K562 (cell line): ENCODE results near the gene FTH1. TPM values are rescaled to one million over a fixed set of nuclear protein-coding genes. Genes with fewer than 3 reads are reported as not detected.
A peak's percentile ranks its signal among the peaks of the same experiment; 100 is the strongest.

Source experiments
- BCL6 ChIP-seq: fragments of 250-450 bp; sonication (Bioruptor Pico); IDR thresholded peaks from 2 replicates; pipeline ENCODE4 v1.4.0; 2020
- BRCA1 ChIP-seq, 2 experiments: fragments of 450-650 bp in 1 of 2; sonication (generic) in 1 of 2; formaldehyde crosslinking in 1 of 2; IDR thresholded peaks; 2 replicates each; pipeline versions ENCODE4 v1.5.0 to v1.6.1; 2017 to 2020; ENCODE audit warnings: mild to moderate bottlenecking in 1 of 2, missing genetic modification reagents in 1 of 2
- FOXJ3 ChIP-seq: sonication (generic); formaldehyde crosslinking; IDR thresholded peaks from 2 replicates; pipeline ENCODE4 v1.4.0; 2020; ENCODE audit warnings: mild to moderate bottlenecking, missing genetic modification reagents
- HSF4 ChIP-seq: fragments of 250-450 bp; sonication (Bioruptor Pico); IDR thresholded peaks from 2 replicates; pipeline ENCODE4 v2.1.2; 2022; ENCODE audit warnings: mild to moderate bottlenecking, moderate library complexity, borderline replicate concordance
- KDM4B ChIP-seq, 2 experiments: fragments of 450-650 bp in 1 of 2; sonication (generic) in 1 of 2; IDR thresholded peaks; 2 replicates each; pipeline ENCODE4 v1.6.1; 2016 to 2017; ENCODE audit warnings: borderline replicate concordance in 2 of 2, antibody characterized with exemption in 1 of 2, low read depth in 1 of 2, mild to moderate bottlenecking in 1 of 2
- PYGO2 ChIP-seq: fragments of 450-650 bp; IDR thresholded peaks from 2 replicates; pipeline ENCODE4 v1.6.1; 2016; ENCODE audit warnings: mild to moderate bottlenecking, missing genetic modification characterization, moderate library complexity, missing compliant biosample characterization
- SNIP1 ChIP-seq: fragments of 450-650 bp; IDR thresholded peaks from 2 replicates; pipeline ENCODE4 v1.7.1; 2017; ENCODE audit warnings: low read depth, mild to moderate bottlenecking
- U2AF2 ChIP-seq: fragments of 200-400 bp; formaldehyde crosslinking; optimal IDR thresholded peaks from 2 replicates; pipeline ENCODE3; 2017; ENCODE audit warnings: low read depth, mild to moderate bottlenecking, low read length
- UBTF ChIP-seq, 2 experiments: IDR thresholded peaks; 2 replicates each; pipeline ENCODE4 v1.6.1; 2012; ENCODE audit warnings: improper control_type of control experiment in 2 of 2, low read depth in 2 of 2, low read length in 2 of 2, borderline replicate concordance in 1 of 2
- ZNF239 ChIP-seq: fragments of 250-450 bp; sonication (Bioruptor Pico); IDR thresholded peaks from 2 replicates; pipeline ENCODE4 v1.4.0; 2020; ENCODE audit warnings: mild to moderate bottlenecking
- ZNF282 ChIP-seq: sonication (generic); formaldehyde crosslinking; IDR thresholded peaks from 2 replicates; pipeline ENCODE4 v1.8.1; 2023; ENCODE audit warnings: missing genetic modification reagents
- ZNF384 ChIP-seq: IDR thresholded peaks from 2 replicates; pipeline ENCODE4 v1.6.1; 2012; ENCODE audit warnings: low read depth, low read length, improper control_type of control experiment
- ZNF398 ChIP-seq: fragments of 250-450 bp; sonication (Bioruptor Pico); IDR thresholded peaks from 2 replicates; pipeline ENCODE4 v1.8.0; 2021; ENCODE audit warnings: moderate library complexity, mild to moderate bottlenecking, inconsistent platforms
- ZNF407 ChIP-seq: fragments of 450-650 bp; IDR thresholded peaks from 2 replicates; pipeline ENCODE4 v1.6.1; 2016; ENCODE audit warnings: low read depth
- polyA plus RNA-seq, 8 experiments: library from polyadenylated mRNA; depleted of rRNA in 4 of 8; stranded (reverse) in 5 of 8; unstranded in 3 of 8; fragments of >200 nt; fragmentation: Nextera tagmentation in 2 of 8; fragmentation: Illumina TruSeq in 1 of 8; extraction: Ambion mirVana in 2 of 8; extraction: Trizol in 1 of 8; gene quantifications; 2 replicates each; pipeline versions ENCODE4 v1.2.1 to v1.2.3, GENCODE V29; 2011 to 2014; ENCODE audit warnings: inconsistent platforms in 1 of 8, missing spikeins in 1 of 8
- total RNA-seq, 7 experiments: library from RNA; depleted of rRNA in 6 of 7; stranded (reverse); fragments of >200 nt in 6 of 7; fragmentation: Illumina TruSeq in 2 of 7; extraction: Trizol in 2 of 7; gene quantifications; 2 replicates each; pipeline versions ENCODE4 v1.2.1 to v1.2.3, GENCODE V29; 2011 to 2021; ENCODE audit warnings: low replicate concordance in 1 of 7

FTH1 gene
- total and polyA plus RNA-seq, 9 of the 15 experiments (the other 6 are each of a cell fraction or from before 2014, with no cell fraction given) = 370 to 3,146 (median 802) TPM

- TF ChIP-seq ZNF384 (0 out of 2 replicates have a peak, but pooled peaks have one; percentile 5), KDM4B (IDR thresholded peaks at IDR 0.05; ENCODE audit: borderline replicate concordance in 2 of 2, low read depth in 1 of 2) (0 out of 4 replicates have a peak, but pooled peaks of 1 of the 2 experiments have one; percentile 73), ZNF282 (peak; percentile 93; the same call in 1 of the 2 replicates), UBTF (IDR thresholded peaks at IDR 0.05; ENCODE audit: borderline replicate concordance in 1 of 2, low read depth in 2 of 2, low read length in 2 of 2) (no peak), ZNF398 (CRISPR knock-in tag) (no peak), ZNF239 (CRISPR knock-in tag) (0 out of 2 replicates have a peak, but pooled peaks have one; percentile 17), U2AF2 (no peak), BRCA1 (IDR thresholded peaks at IDR 0.05) (no peak), BRCA1 (CRISPR knock-in tag; IDR thresholded peaks at IDR 0.05) (0 out of 2 replicates have a peak, but pooled peaks have one; percentile 61), PYGO2 (tag) (no peak), FOXJ3 (CRISPR knock-in tag) (no peak), SNIP1 (no peak), ZNF407 (no peak), HSF4 (CRISPR knock-in tag) (no peak), BCL6 (no peak)
Measured at GRCh38 chr11:61967116-61967923, at the start of gene FTH1 (continued).
